ENCODE results near the gene CCDC159. TPM values are rescaled to one million over a fixed set of nuclear protein-coding genes. Genes with fewer than 3 reads are reported as not detected.
"Not testable (repeated sequence)": the region's sequence is repeated elsewhere in the genome, so short reads cannot be mapped to it uniquely, and the experiment has no call there.

Gene CCDC159
- total RNA-seq, 1 donor from 2014 or later: 21.6 TPM

DNA sequence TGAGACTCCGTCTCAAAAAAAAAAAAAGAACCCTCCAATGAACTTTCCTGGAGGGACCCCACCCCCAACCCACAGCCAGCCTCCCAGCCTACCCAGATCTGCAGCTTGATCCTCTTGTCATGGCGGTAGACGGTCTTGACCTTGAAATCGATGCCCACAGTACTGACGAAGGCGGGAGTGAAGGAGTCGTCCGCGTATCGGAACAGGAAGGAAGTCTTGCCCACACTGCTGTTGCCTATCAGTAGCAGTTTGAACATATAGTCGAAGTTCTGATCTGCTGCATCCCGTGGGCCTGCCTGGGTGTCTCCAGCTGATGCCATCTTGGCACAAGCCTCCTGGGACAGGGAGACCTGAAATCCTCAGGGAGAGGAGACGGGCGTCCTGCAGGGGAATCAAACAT, 9.2 kb upstream of the CCDC159 start:
- Histone ChIP-seq H3K36me3 (ENCODE audit: control insufficient read depth, insufficient read depth, low read length) (peaks cover 3% of the 10 kb centered on the region), H3K27me3 (ENCODE audit: control insufficient read depth, insufficient read depth, low read length) (no peaks in the 10 kb centered on the region), H3K4me3 (ENCODE audit: low read depth, low read length) (no peak overlapping the region)
- TF ChIP-seq, protein P1, sequence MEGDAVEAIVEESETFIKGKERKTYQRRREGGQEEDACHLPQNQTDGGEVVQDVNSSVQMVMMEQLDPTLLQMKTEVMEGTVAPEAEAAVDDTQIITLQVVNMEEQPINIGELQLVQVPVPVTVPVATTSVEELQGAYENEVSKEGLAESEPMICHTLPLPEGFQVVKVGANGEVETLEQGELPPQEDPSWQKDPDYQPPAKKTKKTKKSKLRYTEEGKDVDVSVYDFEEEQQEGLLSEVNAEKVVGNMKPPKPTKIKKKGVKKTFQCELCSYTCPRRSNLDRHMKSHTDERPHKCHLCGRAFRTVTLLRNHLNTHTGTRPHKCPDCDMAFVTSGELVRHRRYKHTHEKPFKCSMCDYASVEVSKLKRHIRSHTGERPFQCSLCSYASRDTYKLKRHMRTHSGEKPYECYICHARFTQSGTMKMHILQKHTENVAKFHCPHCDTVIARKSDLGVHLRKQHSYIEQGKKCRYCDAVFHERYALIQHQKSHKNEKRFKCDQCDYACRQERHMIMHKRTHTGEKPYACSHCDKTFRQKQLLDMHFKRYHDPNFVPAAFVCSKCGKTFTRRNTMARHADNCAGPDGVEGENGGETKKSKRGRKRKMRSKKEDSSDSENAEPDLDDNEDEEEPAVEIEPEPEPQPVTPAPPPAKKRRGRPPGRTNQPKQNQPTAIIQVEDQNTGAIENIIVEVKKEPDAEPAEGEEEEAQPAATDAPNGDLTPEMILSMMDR (IDR thresholded peaks at IDR 0.05; ENCODE audit: insufficient read depth, low read length, poor library complexity, severe bottlenecking): no peak
- no peak for DNase-seq (ENCODE audit: low read depth)

DNA sequence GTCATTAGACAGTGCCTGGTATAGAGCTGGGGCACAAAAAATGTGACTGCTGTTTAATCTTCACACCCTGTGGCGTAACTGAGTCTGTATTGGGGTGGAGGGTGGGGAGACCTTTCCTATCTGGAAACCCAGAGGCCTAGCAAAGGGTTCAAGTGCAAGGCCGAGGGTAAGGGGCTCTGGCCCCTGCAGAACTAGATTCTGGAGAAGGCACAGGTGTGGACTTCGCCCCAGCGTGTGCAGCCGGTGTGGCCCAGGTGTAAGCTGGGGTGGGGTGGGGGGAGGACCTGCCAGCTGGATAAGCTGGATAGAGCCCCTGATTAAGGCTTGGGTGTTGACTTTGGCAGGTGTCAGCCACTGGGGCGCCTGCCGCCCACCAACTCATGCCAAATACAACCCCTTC, 8.2 kb upstream of the CCDC159 start:
- no peaks in the 10 kb centered on the region for H3K27me3 ChIP-seq (ENCODE audit: control insufficient read depth, insufficient read depth, low read length)
- H3K4me3 ChIP-seq (ENCODE audit: low read depth, low read length): peak overlapping the region; percentile 79
- no peak for DNase-seq (ENCODE audit: low read depth)
- H3K36me3 ChIP-seq (ENCODE audit: control insufficient read depth, insufficient read depth, low read length): peaks cover 3% of the 10 kb centered on the region
- TF ChIP-seq, protein P1 (IDR thresholded peaks at IDR 0.05; ENCODE audit: insufficient read depth, low read length, poor library complexity, severe bottlenecking): no peak

DNA sequence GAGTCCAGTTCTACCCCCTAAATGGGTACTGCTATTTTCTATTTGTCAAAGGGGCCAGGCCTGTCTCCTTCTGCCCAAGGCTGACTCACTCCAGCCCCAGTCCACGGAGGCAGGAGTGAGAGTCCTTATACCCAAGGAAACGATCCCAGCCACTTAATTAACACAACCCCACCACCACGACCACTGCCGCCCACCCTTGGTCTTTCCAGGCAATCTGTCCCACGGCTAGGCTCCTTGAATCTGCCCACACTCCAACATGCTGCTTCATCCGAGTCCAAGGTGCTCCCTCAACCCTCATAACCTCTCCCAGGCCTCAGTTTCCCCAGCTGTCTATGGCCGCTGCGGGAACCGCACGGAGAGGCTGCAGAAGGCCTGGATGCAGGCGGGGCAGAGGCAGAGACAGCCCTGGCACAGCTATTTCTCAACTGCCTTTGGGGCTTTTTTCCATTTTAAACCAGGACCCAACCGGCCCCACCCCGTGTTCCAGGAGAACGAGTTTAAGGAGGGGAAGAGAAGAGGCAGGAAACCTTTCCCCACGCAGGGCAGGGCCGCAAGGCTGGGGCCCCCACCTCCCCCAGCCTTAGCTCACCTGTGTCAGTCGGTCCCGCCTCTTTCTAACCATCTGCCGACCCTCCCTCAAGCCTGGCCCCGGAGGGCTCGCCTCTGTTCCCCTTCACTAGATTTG, 7.6 kb upstream of the CCDC159 start:
- Histone ChIP-seq H3K36me3 (ENCODE audit: control insufficient read depth, insufficient read depth, low read length) (peaks cover 3% of the 10 kb centered on the region), H3K27me3 (ENCODE audit: control insufficient read depth, insufficient read depth, low read length) (no peaks in the 10 kb centered on the region), H3K4me3 (ENCODE audit: low read depth, low read length) (peak overlapping the region; percentile 79)
- TF ChIP-seq, protein P1 (IDR thresholded peaks at IDR 0.05; ENCODE audit: insufficient read depth, low read length, poor library complexity, severe bottlenecking): no peak
- no peak for DNase-seq (ENCODE audit: low read depth)

DNA sequence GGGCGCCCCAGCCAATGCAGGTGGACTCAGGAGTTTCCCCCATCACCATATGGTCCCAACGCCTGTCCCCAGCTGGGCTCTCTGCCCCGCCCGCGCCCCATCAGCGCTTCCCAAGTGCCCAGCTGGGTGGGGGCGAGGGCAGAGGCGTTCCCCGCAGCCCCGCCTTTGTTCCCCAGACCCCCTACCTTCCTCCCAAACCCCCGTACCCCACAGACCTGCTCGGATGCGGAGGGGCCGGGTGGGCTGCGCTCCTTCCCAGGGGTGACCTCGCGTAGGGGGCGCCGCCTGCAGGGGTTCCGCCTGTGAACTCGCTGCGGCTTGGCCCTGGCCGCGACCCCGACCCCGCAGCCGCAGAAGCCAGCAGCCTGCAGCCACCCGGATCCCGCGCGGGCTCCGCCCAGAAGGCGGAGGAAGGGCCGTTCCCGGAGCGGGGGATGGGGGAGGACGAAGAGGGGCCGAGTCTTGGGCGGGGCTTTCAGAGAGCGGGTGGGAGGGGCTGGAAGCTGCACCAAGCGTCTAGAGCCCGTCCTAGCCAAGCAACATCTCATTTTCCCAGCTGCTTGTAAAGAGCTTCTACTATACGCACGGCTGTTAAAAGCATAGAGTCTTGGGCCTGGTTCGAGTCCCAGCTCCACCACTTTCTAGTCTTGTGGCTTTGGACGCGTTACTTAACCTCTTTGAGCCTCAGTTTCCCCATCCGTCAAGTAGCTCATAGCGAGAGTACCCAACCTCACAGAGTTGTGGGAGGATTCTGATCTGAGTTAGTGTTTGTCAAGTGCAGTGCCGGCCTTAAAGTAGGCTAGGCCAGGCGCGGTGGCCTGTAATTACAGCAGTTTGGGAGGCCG, 6.8 kb upstream of the CCDC159 start, which contains the start of gene RAB3D:
RAB3D (minus strand) TSS at position 404 of the 845 bp plus-strand sequence. CDS start 2,258 bp downstream, outside the sequence.
- Histone ChIP-seq H3K4me3 (ENCODE audit: low read depth, low read length) (peak within 1 kb of the TSS; percentile 79), H3K27me3 (ENCODE audit: control insufficient read depth, insufficient read depth, low read length) (no peaks in the 10 kb centered on the region), H3K36me3 (ENCODE audit: control insufficient read depth, insufficient read depth, low read length) (peaks cover 3% of the 10 kb centered on the region)
- TF ChIP-seq, protein P1 (IDR thresholded peaks at IDR 0.05; ENCODE audit: insufficient read depth, low read length, poor library complexity, severe bottlenecking): no peak
- no peak for DNase-seq (ENCODE audit: low read depth)

DNA sequence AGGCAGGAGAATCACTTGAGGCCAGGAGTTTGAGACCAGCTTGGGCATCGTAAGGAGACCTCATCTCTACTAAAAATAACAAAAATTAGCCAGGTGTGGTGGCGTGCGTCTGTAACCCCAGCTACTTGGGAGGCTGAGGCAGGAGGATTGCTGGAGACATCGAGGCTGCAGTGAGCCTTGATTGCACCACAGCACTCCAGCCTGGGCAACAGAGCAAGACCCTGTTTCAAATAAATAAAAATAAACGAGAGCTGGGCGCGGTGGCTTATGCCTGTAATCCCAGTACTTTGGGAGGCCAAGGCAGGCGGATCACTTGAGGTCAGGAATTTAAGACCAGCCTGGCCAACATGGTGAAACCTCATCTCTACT, 6.2 kb upstream of the CCDC159 start:
- H3K36me3 ChIP-seq (ENCODE audit: control insufficient read depth, insufficient read depth, low read length); H3K4me3 ChIP-seq (ENCODE audit: low read depth, low read length); H3K27me3 ChIP-seq (ENCODE audit: control insufficient read depth, insufficient read depth, low read length); DNase-seq (ENCODE audit: low read depth): not testable (repeated sequence)

DNA sequence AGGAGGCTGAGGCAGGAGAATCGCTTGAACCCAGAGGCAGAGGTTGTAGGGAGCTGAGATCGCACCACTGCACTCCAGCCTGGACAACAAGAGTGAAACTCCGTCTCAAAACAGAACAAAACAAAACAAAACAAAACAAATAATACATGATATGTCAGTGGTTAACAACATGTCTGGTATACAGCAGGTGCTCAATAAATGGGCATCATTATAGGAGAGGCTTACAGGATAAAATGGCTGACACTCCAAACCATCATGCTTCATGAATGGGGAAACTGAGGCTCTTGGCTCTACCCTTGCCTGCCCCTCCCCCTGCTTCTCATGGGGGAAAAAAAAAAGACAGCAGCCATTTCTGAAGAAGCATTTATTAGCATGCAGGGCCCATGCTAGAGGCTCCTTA, 3.9 kb upstream of the CCDC159 start:
- H3K4me3 ChIP-seq (ENCODE audit: low read depth, low read length): no peak overlapping the region
- no peaks in the 10 kb centered on the region for H3K27me3 ChIP-seq (ENCODE audit: control insufficient read depth, insufficient read depth, low read length)
- DNase-seq (ENCODE audit: low read depth): no peak

More for the DNA sequence above, 3.9 kb upstream of the CCDC159 start:
- H3K36me3 ChIP-seq (ENCODE audit: control insufficient read depth, insufficient read depth, low read length): peaks cover 1% of the 10 kb centered on the region
- TF ChIP-seq, protein P1 (IDR thresholded peaks at IDR 0.05; ENCODE audit: insufficient read depth, low read length, poor library complexity, severe bottlenecking): no peak
